Endothelial cell of hepatic sinusoid (primary cell): Measurements from ENCODE around the gene CASQ2.

ENCODE experiments used
- in situ Hi-C: cut with HindIII; loops from 2 replicates; pipeline ENCODE4 v1.10.0; 2017; ENCODE audit warnings: low sequenced_read_pairs

CASQ2 gene

GRCh38 chr1:115705085-115705951 lies 63.2 kb downstream of the CASQ2 start:
- in situ Hi-C loops: no loop called here

GRCh38 chr1:115702959-115703358 lies 65.6 kb downstream of the CASQ2 start:
- in situ Hi-C loops: no loop called here

- in situ Hi-C loops: no loop called here
These were observed 67.4 kb downstream of the CASQ2 start for GRCh38 chr1:115701090-115701489.

GRCh38 chr1:115697619-115698018 lies 70.9 kb downstream of the CASQ2 start:
- in situ Hi-C loops: no loop called here

GRCh38 chr1:115694805-115695204 lies 73.7 kb downstream of the CASQ2 start:
- in situ Hi-C loops: no loop called here

GRCh38 chr1:115692224-115692623 lies 76.3 kb downstream of the CASQ2 start:
- in situ Hi-C loops: no loop called here

- in situ Hi-C loops: no loop called here
These were observed 77.5 kb downstream of the CASQ2 start for GRCh38 chr1:115690972-115691371.

- in situ Hi-C loops: no loop called here
These were observed 80.8 kb downstream of the CASQ2 start for GRCh38 chr1:115687744-115688143.

GRCh38 chr1:115685029-115685705 lies 83.3 kb downstream of the CASQ2 start:
- in situ Hi-C loops: no loop called here

- in situ Hi-C loops: no loop called here
These were observed 85.7 kb downstream of the CASQ2 start for GRCh38 chr1:115682792-115683191.

- in situ Hi-C loops: no loop called here
These were observed 87.8 kb downstream of the CASQ2 start for GRCh38 chr1:115680730-115681111.

- in situ Hi-C loops: no loop called here
These were observed 89.3 kb downstream of the CASQ2 start for GRCh38 chr1:115679141-115679611.

GRCh38 chr1:115678141-115678540 lies 90.4 kb downstream of the CASQ2 start:
- in situ Hi-C loops: no loop called here

GRCh38 chr1:115677565-115677964 lies 90.9 kb downstream of the CASQ2 start:
- in situ Hi-C loops: no loop called here

GRCh38 chr1:115677182-115677555 lies 91.3 kb downstream of the CASQ2 start:
- in situ Hi-C loops: no loop called here

GRCh38 chr1:115676498-115677181 lies 91.9 kb downstream of the CASQ2 start:
- in situ Hi-C loops: no loop called here

GRCh38 chr1:115672224-115673009 lies 96.1 kb downstream of the CASQ2 start:
- in situ Hi-C loops: no loop called here

GRCh38 chr1:115671176-115671934 lies 97.2 kb downstream of the CASQ2 start:
- in situ Hi-C loops: no loop called here

GRCh38 chr1:115670476-115671175 lies 97.9 kb downstream of the CASQ2 start:
- in situ Hi-C loops: no loop called here
